ENCODE results near the gene ATP9A.
A peak's percentile ranks its signal among the peaks of the same experiment; 100 is the strongest.
"Not testable (repeated sequence)": the region's sequence is repeated elsewhere in the genome, so short reads cannot be mapped to it uniquely, and the experiment has no call there.

Gene ATP9A

DNA sequence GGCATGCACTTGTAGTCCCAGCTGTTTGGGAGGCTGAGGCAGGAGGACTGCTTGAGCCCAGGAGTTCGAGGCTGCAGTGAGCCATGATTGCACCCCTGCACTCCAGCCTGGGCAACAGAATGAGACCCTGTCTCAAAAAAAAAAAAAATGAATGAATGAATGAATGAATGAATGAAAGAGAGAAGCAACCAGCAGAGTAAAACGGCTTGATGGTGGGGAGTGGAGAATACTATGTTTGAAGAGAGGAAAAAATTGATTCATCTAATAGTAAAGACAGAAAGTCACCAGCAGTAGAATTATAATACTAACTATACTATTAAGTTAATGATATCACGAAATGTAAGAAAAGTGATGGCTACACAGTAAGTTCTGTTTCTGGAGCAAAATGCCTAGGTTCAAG lies 80.6 kb downstream of the ATP9A start:
- no peak for DNase-seq

DNA sequence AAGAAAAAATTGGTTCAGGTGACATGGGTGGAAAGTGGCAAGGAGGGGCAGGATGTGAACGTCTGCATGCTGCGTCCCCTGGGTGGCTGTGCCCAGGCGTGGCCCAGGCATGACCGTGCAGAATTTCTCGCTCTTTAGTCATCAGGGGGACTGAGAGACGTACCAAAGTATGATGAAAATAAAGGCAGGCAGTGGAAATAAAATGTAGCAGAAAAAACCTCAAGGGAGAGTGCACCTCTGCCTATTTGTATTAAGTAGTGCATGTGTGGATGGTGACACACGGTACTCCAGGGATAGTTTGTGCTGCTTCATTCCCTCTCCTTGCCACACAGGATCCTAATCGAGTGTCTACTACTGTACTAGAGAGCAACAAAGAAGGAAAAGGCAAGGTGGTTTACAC lies 81.1 kb downstream of the ATP9A start:
- DNase-seq, result no peak

DNA sequence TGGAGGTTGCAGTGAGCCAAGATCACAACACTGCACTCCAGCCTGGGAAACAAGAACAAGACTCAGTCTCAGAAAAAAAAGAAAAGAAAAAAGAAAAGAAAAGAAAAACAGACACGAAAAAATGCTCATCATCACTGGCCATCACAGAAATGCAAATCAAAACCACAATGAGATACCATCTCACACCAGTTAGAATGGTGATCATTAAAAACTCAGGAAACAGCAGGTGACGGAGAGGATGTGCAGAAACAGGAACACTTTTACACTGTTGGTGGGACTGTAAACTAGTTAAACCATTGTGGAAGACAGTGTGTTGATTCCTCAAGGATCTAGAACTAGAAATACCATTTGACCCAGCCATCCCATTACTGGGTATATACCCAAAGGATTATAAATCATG lies 82.7 kb downstream of the ATP9A start:
- DNase-seq, result not testable (repeated sequence)

DNA sequence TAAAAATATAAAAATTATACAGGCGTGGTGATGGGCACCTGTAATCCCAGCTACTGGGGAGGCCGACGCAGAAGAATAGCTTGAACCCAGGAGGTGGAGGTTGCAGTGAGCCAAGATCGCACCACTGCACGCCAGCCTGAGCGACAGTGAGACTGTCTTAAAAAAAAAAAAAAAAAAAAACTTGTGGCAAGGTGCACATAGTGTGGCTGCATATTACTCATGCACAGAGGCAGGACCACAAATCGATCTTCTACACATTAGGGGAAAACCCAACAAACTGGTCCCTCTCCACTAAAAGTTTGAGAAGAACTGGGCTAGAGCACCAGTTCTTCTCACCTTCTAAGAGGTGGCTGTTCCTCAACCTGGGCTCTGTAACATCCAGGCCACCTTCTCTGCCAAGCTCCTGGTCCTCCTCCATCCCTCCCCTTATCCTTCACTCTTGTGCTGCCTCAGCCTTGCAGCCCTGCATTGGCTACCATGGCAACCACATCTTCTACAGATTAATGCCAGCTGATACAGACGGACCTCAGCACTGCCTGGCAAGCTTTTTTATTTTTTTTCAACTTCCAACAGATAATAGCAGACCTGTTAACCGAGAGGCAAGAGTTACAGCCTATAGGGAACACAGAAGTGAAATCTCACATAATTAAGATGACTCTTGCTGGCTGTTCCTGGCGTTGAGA lies 88.0 kb downstream of the ATP9A start:
- no peak for DNase-seq

GRCh38 chr20:51679254-51679921 lies 88.8 kb downstream of the ATP9A start:
- no peak for DNase-seq

GRCh38 chr20:51678026-51678697 lies 90.0 kb downstream of the ATP9A start:
- peak; percentile 14 for DNase-seq

- DNase-seq, result no peak
These were observed 99.2 kb downstream of the ATP9A start for GRCh38 chr20:51668947-51669346.

DNA sequence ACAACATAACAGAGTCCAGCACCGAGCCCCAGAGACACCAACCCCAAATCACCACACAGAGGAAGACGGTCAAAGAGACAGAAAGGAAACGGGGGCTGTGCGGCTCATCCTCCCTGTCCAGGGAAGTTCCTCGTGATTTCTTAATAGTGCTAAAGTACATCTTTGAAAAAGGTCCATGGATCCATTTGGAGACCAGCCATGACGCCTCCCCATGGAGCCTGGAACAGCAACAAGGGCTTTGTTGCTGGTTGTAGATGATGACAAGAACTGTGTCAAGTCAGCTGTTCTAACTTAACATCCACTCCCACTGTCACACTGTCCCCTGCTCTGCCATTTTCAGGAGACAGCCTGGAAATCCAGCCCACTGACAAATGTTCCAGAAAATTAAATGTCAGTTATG lies 99.7 kb downstream of the ATP9A start:
- DNase-seq, result no peak

GRCh38 chr20:51667491-51667890 lies 100.7 kb downstream of the ATP9A start:
- DNase-seq, result no peak

- DNase-seq, result no peak
These were observed 101.2 kb downstream of the ATP9A start for GRCh38 chr20:51667002-51667408.

GRCh38 chr20:51666126-51666525 lies 102.1 kb downstream of the ATP9A start:
- no peak for DNase-seq

DNA sequence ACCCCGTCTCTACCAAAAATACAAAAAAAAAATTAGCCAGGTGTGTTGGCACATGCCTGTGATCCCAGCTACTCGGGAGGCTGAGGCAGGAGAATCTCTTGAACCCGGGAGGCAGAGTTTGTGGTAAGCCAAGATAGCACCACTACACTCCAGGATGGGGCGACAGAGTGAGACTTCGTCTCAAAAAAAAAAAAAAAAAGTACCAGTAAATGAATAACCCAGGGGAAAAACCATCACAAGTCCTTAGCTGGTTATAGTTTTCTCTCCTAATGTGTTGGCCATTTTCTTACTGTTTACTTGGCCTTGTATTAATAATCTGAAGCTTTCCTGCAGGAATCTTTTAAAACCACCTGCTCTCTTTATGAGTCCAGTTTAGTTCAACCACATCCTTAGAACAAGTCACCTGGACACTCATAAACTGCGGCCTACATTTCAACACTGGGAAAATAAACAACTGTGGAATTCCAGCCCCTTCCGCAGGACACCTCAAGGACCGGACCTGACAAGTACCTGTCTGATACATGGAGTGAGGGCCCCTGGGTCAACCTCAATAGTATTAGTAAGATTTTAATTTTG lies 102.6 kb downstream of the ATP9A start:
- DNase-seq, result no peak

- no peak for DNase-seq
These were observed 106.5 kb downstream of the ATP9A start for GRCh38 chr20:51661609-51662178.

DNA sequence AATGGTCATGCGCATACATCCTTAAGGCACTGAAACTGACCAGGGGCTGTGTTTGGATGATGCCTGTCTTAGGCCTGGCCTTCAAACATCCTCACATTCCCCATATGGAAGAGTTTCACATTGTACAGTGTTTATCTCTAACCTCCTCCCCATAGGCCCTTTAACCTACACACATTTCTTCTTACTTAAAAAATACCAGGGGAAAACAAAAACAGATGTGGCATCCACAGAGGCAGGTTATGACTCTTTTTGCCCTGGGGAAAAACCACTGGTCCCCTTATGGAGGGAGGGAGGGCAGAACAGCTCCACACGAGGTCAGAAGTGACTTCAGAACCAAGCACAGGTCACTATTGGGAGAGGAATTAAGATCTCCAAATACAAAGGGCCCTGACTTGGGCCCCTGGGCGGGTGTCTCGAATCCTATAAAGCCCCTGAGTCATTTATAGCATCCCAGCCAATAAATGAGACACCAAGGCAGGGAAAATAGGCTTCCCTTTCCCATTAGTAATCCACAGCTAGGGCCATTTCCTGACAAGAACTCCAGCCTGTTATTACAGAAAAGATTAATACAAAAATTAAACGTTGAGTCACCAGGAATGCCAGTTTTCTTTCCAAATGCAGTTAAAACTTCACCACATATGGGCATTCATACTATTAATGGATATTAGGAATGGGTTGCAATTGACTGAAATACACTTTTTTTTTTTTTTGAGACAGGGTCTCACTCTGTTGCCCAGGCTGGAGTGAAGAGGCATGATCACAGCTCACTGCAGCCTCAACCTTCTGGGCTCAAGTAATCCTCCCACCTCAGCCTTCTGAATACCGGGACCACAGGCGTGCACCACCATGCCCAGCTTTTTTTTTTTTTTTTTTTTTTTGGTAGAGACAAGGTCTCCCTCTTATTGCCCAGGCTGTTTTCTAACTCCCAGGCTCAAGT lies 107.2 kb downstream of the ATP9A start:
- DNase-seq, result no peak

DNA sequence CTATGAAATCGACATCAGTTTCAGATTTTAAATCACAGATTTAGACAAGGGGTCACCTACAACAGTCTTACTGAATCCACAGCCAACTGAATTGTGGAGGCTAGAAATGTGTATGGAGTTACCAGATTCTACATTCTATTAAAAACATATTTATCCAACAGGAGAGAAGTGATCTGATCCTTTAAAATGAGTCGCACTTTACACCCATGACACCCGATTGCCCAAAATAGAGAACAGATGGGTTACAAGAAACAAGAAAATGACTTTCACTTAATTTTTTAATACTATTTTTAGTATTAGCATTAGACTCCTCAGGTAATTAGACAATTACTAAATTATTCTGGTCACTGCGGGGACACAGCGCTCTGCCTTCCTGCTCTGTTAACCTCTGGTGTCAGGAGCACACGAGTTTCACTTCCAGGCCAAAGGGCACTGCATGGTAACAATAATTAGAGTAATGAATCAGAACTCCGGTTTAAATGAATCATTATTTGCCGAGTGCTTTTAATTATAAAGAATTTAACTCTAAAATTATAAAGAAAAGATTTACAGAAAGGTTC lies 108.6 kb downstream of the ATP9A start:
- no peak for DNase-seq

- DNase-seq, result no peak
These were observed 111.4 kb downstream of the ATP9A start for GRCh38 chr20:51656726-51657260.

DNA sequence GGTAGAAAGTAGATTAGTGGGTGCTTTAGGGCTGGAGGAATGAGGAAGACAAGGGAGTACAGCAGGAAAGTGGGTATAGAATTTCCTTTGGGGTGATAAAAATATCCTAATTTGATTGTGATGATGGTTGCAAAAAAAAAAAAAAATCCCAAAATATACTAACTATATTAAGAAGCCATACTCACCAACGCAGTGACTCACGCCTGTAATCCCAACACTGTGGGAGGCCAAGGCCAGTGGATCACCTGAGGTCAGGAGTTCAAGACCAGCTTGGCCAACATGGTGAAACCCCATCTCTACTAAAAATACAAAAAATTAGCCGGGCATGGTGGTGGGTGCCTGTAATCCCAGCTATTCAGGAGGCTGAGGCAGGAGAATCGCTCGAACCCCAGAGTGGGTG lies 112.1 kb downstream of the ATP9A start:
- not testable (repeated sequence) for DNase-seq

- DNase-seq, result no peak
These were observed 113.7 kb downstream of the ATP9A start for GRCh38 chr20:51654495-51654894.

GRCh38 chr20:51654060-51654459 lies 114.1 kb downstream of the ATP9A start:
- DNase-seq, result no peak

DNA sequence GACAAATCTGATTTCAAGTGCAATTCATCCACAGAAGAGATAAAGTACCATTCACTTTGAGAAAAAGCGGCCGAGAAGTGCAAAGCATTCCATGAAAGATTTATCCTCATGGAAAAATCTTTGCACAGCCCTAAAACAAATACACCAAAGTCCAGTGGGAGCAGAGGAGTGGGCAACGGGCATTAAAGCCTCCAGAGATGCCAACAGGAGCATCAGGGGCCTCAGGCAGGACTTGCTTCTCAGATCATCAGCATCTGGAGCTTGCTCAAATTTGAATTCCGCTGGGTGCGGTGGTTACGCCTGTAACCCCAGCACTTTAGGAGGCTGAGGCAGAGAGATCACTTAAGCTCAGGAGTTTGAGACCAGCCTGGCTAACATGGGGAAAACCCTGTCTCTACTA lies 115.0 kb downstream of the ATP9A start:
- no peak for DNase-seq

DNA sequence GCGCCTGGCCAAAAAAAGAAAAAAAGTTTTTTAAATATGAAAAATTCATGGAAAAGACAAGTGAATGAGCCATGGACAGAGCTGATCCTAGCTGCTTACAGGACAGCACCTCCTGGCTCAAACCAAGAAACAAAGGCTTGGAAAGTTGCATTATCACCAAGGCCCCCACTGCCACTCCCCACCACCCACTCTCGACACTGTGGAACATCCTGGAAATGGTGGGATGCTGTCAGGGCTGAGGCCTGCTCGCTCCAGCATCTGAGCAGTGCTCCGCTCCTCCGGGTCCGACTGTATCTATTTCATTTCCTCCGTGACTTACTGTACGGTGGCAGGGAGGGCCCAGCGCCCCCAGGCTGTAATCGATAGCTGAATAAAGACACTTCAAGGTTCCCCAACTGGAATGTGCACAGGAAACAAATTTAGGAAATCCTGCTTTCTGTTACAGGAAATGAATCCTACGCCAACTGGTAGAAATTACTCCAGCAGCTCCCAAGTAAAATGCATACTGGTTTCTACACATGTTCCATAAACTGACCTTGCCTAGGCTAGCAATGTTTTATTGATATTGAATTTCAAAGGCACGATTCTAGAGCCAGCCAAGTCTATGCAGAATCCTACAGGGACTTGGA lies 116.2 kb downstream of the ATP9A start:
- no peak for DNase-seq
